Caki2 (cell line): Measurements from ENCODE around the gene SCARB2. TPM values are rescaled to one million over a fixed set of nuclear protein-coding genes. Genes with fewer than 3 reads are reported as not detected.

Experiments
- DNase-seq: peaks from one replicate; pipeline ENCODE4 v3.0.0-alpha.2; 2015; ENCODE audit warnings: low read depth
- in situ Hi-C: cut with HindIII; loops from 2 replicates; pipeline ENCODE4 v1.10.0; 2016; ENCODE audit warnings: low sequenced_read_pairs, low pct_unique_long_range_greater_than_20kb, mixed read lengths
- total RNA-seq: library from RNA; depleted of rRNA; stranded (reverse); fragments of >200 nt; shearing (Covaris generic); gene quantifications from 2 replicates; pipeline ENCODE4 v1.2.3, GENCODE V29; 2014; ENCODE audit warnings: low replicate concordance

SCARB2 gene
- total RNA-seq, 1 experiment from 2014 or later: 94.3 TPM

- in situ Hi-C loops: no loop called here
- DNase-seq: peak; percentile 50
Observed at GRCh38 chr4:76179398-76180318, 34.0 kb downstream of the SCARB2 start.

DNA sequence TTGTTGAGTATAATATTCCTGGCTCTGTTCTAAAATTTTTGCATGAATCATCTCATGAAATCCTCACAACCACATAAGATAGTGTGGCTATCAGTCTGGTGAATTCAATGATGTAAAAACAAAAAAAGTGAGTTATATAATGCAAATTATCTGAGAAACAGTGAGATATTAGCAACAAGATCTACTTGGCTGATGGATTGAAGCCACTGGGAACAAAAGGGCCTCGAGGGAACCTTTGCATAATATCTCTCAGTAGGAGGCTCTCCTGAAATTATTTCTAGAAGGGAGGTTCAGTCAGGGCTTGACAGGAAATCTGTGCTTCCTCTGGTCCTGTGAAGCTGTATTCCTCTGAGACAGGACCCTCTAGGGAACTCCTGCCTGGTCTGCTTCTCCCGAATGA lies 35.3 kb downstream of the SCARB2 start:
- in situ Hi-C loops: no loop called here
- DNase-seq: no peak

DNA sequence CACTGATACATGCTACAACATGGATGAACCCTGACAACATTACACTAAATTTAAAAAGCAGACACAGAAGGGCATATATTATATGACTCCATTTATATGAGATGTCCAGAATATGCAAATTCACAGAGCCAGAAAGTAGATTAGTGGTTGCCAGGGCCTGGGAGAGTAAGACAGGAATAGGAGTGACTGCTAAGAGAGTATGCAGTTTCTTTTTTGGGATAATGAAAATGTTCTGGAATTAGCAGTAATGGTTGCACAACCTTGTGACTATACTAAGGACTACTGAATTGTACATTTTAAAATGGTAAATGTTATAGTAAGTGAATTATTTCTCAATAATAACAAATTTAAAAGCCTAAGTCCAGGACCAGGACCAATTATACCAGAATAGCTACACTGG lies 35.9 kb downstream of the SCARB2 start:
- no peak for DNase-seq
- in situ Hi-C loops: no loop called here

DNA sequence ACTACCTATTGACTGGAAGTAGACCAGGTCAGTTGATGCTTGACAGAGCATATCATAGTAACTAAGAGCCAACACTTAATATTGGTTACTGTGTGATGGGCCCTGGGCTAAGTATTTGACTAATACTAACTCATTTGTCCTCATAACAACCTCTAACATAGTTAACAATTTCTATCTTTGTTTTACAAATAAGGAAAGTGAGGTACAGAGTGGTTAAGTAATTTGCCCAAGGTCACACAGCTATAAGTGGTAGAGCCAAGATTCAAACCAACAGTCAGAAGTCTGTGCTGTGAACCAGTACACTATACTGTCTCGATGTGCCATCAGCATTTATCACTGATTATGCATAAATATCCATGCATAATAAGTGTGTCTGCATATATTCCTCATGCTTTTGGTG lies 38.3 kb downstream of the SCARB2 start:
- no peak for DNase-seq
- in situ Hi-C loops: no loop called here

DNA sequence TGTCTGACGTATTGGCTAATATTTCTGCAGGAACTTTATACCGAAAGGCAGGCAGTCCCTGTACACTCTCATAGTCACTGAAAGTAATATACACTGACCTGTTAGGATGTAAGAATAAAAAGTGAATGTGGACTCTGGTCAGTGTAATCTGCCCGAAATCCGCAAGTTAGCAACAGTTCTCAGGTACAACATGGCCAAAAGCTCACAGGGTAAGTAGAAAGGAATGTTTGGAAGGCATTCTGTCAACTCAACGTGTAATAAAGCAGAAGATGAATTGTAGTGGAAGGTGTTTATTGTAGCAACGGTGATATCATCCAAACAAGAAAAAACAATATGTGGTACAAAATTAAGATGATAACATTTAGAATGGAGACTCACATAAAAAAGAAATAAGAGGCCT lies 39.4 kb downstream of the SCARB2 start:
- in situ Hi-C loops: no loop called here
- no peak for DNase-seq

DNA sequence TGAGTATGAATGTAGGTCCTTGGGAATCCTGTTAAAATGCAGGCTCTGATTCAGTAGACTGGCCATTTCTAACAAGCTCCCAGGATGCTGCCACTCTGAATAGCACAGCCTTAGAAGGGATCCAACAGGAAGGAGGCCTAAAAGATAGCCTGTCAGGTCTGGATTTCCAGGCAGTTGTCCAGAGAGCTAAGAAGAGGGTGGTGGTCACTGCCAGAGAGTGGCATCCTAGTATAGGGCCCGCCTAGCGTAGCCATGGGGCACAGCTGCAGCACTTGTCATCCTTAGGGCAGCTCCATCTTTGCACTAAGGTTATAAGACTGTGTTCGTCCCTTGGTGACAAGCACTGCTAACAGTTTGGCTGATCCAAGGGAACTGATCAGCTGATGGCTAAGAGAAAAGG lies 44.9 kb downstream of the SCARB2 start:
- no peak for DNase-seq
- in situ Hi-C loops: no loop called here

DNA sequence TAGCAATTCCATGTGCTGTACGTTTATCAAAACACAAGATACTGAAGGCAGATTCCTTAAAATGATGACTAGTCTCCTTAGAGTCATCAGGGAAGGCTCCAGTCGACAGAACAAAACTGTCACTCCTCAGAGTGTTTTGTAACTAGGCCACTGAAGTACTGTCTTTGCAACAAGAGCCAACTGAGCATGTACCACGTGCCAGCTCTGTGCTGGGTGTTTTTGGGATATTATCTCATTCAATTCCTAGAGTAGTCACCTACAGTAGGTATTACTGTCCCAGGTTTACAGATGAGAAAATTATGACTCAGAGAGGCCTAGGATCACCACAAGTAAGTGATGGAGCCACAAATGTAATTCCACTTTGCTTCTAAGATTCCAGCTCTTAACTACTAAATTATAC lies 47.1 kb downstream of the SCARB2 start:
- in situ Hi-C loops: no loop called here
- no peak for DNase-seq

DNA sequence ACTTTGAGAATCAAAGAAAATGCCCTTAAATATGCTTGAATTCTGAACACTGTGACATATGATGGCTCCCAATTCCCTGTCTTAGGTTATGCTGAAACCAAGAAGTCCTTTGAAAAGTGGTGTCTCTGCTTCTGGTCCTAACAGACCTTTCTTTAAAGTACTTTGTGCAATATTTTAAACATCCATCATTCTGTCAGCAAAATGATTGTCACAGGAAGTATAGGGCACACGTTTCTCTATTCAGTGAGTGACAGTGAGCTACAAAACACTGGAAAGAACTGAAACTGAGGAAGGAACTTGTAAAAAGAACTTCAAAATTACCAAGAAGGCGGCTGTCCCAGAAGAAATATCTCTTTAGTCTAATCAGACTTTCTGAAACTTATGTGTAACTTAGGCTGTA lies 53.3 kb downstream of the SCARB2 start:
- in situ Hi-C loops: no loop called here
- no peak for DNase-seq

DNA sequence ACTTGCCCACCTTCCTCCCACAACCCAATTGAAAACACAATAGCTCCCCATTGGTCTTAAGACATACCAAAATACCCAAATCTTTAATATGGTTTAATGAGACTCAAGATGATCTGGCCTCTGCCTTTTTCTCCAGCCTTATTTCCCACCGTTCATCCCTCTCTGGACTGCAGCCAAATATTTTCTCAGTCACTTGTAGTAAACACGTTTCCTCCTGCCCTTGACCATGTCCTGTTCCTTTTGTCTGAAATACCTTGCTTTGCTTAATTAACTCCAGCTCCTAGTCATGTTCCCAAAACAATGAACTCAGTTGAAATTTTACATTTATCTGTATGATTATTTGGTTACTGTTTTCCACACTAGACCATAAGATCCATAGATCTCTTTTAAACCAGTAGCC lies 57.0 kb downstream of the SCARB2 start:
- in situ Hi-C loops: no loop called here
- DNase-seq: no peak

- in situ Hi-C loops: no loop called here
- DNase-seq: no peak
Observed at GRCh38 chr4:76155979-76156378, 57.6 kb downstream of the SCARB2 start.

DNA sequence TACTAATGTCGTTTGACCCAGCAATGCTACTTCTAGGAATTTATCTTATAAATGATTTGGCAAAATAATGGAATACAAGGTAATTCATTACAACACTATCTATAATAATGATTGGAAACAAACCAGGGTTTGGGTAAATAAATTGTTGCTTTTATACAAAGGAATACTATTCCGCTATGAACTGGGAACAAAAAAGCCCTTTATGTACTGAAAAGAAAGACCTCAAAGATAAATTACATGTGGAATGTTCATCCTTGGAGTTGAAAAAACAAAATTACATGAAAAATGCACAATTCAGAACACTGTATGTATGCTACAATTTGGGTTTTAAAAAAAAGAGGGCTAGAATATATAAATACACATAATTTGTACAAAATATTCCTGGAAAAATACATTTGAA lies 60.3 kb downstream of the SCARB2 start:
- no peak for DNase-seq
- in situ Hi-C loops: no loop called here

DNA sequence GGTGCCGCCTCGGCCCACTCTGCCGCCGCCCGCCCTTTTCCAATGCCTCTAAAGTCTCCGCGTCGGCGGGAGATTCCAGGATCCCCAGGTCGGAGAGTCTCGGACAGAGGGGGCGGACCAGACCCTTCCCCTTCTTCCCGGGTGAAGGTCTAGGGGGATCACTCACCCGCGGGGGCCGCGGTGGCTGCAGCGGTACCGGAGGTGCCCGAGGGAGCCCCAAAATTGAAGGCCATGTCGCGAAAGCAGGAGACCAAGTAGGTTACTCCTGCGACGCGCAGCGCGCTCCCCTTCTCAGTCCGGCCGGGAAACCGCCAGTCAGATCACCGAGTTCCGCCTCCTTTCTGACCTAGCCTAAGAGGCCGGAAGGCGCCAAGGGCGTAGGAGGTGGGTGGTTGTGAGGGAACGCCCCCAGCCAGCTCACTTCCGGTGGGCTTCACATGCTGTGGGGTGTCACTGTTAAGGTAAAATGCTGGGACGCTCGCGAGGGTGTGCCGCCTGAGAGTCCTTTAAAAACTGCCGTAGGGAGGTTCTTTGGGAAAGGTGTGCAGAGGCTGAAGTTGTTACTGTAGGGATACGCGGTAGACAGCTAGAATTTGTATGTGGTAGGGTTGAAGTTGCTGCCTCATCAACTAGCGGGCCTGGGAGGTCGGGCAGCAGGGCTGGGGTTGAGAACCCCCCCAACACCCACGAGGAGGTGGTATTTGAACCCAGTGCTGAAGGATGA lies 65.3 kb downstream of the SCARB2 start, which contains the start of gene NUP54:
Gene NUP54, minus strand, starts transcription at position 256 of the 724 bp plus-strand sequence. Its CDS starts 23 bp downstream, at position 233.
- in situ Hi-C loops: no loop called here
- peak; percentile 91 for DNase-seq

DNA sequence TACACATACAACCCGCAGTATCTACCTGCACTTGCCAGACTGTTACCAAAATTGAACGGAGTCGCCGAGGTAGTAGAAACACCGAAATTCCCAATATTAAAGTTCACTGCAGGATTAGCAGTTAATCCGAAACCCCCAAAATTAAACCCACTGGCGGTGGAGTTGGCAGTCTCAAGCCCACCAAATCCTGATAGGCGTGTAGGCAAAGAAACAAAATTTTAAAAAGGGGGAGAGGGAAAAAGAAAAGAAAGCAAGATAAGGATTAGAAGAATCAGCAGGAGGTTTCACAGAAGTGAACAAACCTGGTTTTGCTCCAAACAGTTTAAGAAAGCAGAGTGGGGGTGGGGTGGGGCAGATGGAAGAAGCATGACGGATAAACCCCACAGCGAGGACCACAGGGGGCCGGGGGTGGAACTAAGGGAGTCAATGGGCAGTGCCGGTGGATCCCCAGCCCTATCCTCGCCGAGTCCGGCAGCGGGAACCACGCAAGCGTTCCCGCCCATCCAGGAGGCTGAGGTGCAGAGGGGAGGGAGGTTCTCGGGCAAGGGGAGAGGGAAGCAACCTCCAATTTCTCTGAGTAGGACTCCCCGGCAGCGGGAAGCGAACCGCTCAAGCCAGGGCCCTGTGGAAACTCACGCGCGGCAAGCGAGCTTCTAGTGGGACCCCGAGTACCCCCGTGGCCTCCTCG lies 66.0 kb downstream of the SCARB2 start:
- in situ Hi-C loops: no loop called here
- DNase-seq: peak; percentile 77

GRCh38 chr4:76144546-76144945 lies 69.1 kb downstream of the SCARB2 start:
- in situ Hi-C loops: no loop called here

DNA sequence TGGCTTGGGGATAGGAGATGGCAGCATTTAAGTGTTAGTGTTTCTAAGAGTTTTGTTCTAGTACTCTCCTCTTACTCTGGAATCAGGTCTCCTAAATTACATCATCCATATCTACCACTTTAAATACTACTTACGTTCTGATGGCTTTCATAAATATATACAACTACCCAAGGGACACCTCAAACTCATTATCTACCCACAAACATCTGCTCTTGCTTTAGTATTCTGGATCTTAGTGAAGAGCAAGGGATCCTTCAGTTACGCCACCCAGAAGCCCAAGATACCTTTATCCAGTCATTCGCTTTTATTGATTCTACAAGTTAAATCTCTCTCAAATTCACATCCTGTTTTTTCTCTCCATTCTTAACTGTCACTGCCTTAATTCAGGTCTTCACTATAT lies 72.4 kb downstream of the SCARB2 start:
- in situ Hi-C loops: no loop called here
- no peak for DNase-seq

More at GRCh38 chr4:76144546-76144945, 69.1 kb downstream of the SCARB2 start:
- DNase-seq: no peak

- in situ Hi-C loops: no loop called here
Observed at GRCh38 chr4:76127754-76128153, 85.9 kb downstream of the SCARB2 start.

GRCh38 chr4:76125816-76126215 lies 87.8 kb downstream of the SCARB2 start:
- in situ Hi-C loops: no loop called here
- no peak for DNase-seq

More at GRCh38 chr4:76127754-76128153, 85.9 kb downstream of the SCARB2 start:
- DNase-seq: no peak

GRCh38 chr4:76120199-76120598 lies 93.4 kb downstream of the SCARB2 start:
- DNase-seq: no peak
- in situ Hi-C loops: no loop called here

DNA sequence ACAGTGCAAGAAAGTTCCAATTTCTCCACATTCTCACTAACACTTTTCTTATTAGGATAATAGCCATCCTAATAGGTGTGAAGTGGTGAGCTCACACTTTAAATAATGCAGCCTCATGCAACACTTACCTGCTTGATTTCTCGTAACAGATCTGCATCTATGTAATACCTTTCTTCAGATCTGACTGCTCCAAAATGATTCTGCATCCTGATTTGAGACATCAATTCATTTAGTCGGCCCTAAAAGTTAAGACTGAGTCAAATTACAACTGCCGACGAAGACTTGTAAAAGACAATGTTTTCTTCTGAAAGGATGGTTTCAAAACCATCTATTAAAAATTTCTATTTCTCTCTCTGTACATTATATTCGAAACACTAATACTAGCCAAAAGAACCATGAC lies 96.1 kb downstream of the SCARB2 start:
- no peak for DNase-seq
- in situ Hi-C loops: no loop called here
